Spinal cord (tissue), 10 donors: ENCODE data around the gene TDRD5. TPM values are rescaled to one million over a fixed set of nuclear protein-coding genes. Genes with fewer than 3 reads are reported as not detected.

ENCODE experiments used
- DNase-seq, 6 donors: peaks; one replicate each; pipeline versions ENCODE4 v3.0.0 to v3.0.0-alpha.2; 2013 to 2015; ENCODE audit warnings: low spot score in 6 of 6, low read depth in 4 of 6
- H3K27ac ChIP-seq: one replicate; pipeline ENCODE4 v1.5.1; 2013; ENCODE audit warnings: low read depth, low read length, control low read depth
- H3K27me3 ChIP-seq: one replicate; pipeline ENCODE4 v1.6.1; 2013; ENCODE audit warnings: low read length; ENCODE audit not compliant: control insufficient read depth, insufficient read depth
- H3K36me3 ChIP-seq: one replicate; pipeline ENCODE4 v1.6.1; 2013; ENCODE audit warnings: low read length; ENCODE audit not compliant: control insufficient read depth, insufficient read depth
- H3K4me1 ChIP-seq: one replicate; pipeline ENCODE4 v1.6.1; 2013; ENCODE audit warnings: low read length; ENCODE audit not compliant: control insufficient read depth, insufficient read depth
- H3K4me3 ChIP-seq: one replicate; pipeline ENCODE4 v1.5.1; 2013; ENCODE audit warnings: low read depth, low read length, control low read depth
- H3K9me3 ChIP-seq: one replicate; pipeline ENCODE4 v1.6.1; 2013; ENCODE audit warnings: low read length; ENCODE audit not compliant: control insufficient read depth, insufficient read depth
- WGBS: methylation state at CpG from one replicate; pipeline ENCODE4 v1.1.5; 2013; ENCODE audit warnings: missing lambda C conversion rate; ENCODE audit not compliant: insufficient coverage; 5-methylcytosine and 5-hydroxymethylcytosine counted together
- polyA plus RNA-seq, 2 donors: library from polyadenylated mRNA; unstranded; fragments of 120-200 nt; gene quantifications; one replicate each; pipeline ENCODE4 v1.2.1, GENCODE V29; 2013; ENCODE audit not compliant: insufficient read length in 2 of 2
- total RNA-seq, 2 donors: library from RNA; depleted of rRNA in 1 of 2; stranded (reverse); fragments of 120-200 nt in 1 of 2; fragments of >200 nt in 1 of 2; gene quantifications; one replicate each; pipeline versions ENCODE4 v1.2.3 to v1.2.4, GENCODE V29; 2013 to 2014
- donor health status: healthy.

Gene TDRD5
- total and polyA plus RNA-seq, 4 donors: 0.88 to 3.9 (median 1.7) TPM

- no CpG with 5 or more reads among the region's 1 CpG for whole genome bisulfite sequencing
- Histone ChIP-seq H3K27ac (no peak overlapping the region), H3K4me1 (no peaks in the 10 kb centered on the region), H3K9me3 (peaks cover 1% of the 10 kb centered on the region), H3K27me3 (peaks cover 3% of the 10 kb centered on the region), H3K4me3 (no peak overlapping the region), H3K36me3 (no peaks in the 10 kb centered on the region)
- DNase-seq: no peak
Measured at GRCh38 chr1:179598631-179599030, 7.0 kb downstream of the TDRD5 start.

DNA sequence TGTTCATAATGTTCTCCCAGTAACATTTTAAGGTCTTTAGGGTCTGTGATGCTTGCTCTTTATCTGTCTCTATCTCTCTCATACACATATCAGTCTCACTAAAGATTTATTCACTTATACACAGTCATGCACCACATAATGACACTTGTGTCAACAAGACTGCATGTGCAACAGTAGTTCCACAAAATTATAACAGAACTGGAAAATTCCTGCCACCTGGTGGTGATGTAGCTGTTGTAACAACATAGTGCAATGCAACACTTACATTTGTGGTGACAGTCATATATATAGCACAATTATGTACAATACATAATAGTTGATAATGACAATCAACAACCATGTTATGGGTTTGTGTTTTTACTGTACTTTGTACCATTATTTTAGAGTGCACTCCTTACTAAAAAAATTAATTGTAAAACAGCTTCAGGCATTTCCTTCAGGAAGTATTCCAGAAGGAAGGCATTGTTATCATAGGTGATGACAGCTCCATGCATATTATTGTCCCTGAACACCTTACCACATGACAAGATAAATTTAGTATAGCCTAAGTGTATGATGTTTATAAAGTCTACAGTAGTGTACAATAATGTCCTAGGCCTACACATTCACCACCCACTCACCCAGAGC is 8.1 kb downstream of the TDRD5 start:
- Histone ChIP-seq H3K36me3 (no peaks in the 10 kb centered on the region), H3K9me3 (peaks cover 1% of the 10 kb centered on the region), H3K27ac (no peak overlapping the region), H3K4me3 (no peak overlapping the region), H3K27me3 (no peaks in the 10 kb centered on the region), H3K4me1 (no peaks in the 10 kb centered on the region)
- peak in 2 of 6 donors; percentile 32 to 68 for DNase-seq

- no peak overlapping the region for H3K4me3 ChIP-seq
- no peaks in the 10 kb centered on the region for H3K27me3 ChIP-seq
Measured at GRCh38 chr1:179601093-179601492, 9.5 kb downstream of the TDRD5 start.

DNA sequence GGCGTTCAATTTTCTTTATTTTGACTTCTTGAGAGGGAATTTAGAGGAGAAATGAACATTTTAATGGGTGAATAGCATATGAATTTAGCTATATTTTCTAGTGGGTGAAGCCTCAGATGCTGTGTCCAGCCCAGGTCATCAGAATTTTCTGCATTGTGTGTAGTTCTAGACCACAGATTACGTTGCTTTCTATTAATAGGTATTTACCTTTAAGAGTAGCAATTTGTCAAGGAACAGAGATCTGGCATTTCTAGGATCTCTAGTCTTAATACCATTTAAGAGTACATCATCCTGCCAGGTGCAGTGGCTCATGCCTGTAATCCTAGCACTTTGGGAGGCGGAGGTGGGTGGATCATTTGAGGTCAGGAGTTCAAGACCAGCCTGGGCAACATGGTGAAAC is 20.7 kb downstream of the TDRD5 start:
- Histone ChIP-seq H3K36me3 (no peaks in the 10 kb centered on the region), H3K9me3 (no peaks in the 10 kb centered on the region), H3K27me3 (no peaks in the 10 kb centered on the region), H3K4me3 (no peak overlapping the region), H3K4me1 (no peaks in the 10 kb centered on the region), H3K27ac (no peak overlapping the region)
- WGBS: no CpG with 5 or more reads among the region's 3 CpGs
- no peak for DNase-seq

More at GRCh38 chr1:179601093-179601492, 9.5 kb downstream of the TDRD5 start:
- WGBS: 50% methylated on average over 1 of the region's 1 CpG
- DNase-seq: no peak
- H3K4me1 ChIP-seq: no peaks in the 10 kb centered on the region
- H3K36me3 ChIP-seq: no peaks in the 10 kb centered on the region
- H3K9me3 ChIP-seq: peaks cover 1% of the 10 kb centered on the region
- no peak overlapping the region for H3K27ac ChIP-seq

GRCh38 chr1:179630719-179631118 is 39.1 kb downstream of the TDRD5 start:
- WGBS: no CpG with 5 or more reads among the region's 2 CpGs
- no peak for DNase-seq
- H3K4me1 ChIP-seq: no peaks in the 10 kb centered on the region
- H3K4me3 ChIP-seq: no peak overlapping the region
- no peaks in the 10 kb centered on the region for H3K36me3 ChIP-seq
- no peaks in the 10 kb centered on the region for H3K27me3 ChIP-seq
- no peak overlapping the region for H3K27ac ChIP-seq
- no peaks in the 10 kb centered on the region for H3K9me3 ChIP-seq

DNA sequence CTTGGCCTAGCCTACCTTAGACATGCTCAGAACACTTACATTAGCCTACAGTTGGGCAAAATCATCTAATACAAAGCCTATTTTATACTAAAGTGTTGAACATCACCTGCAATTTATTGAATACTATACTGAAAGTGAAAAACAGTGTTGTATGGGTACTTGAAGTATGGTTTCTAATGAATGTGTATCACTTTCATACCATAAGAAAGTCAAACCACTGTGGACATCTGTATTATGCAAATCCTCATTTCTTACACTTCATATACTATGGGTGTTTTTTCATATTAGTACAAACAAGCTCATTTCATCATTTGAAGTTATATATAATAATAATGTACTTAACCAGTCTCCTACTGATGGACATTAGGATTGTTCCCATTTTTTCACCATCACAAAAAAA is 41.2 kb downstream of the TDRD5 start:
- Histone ChIP-seq H3K27ac (no peak overlapping the region), H3K36me3 (no peaks in the 10 kb centered on the region), H3K4me3 (no peak overlapping the region), H3K4me1 (no peaks in the 10 kb centered on the region), H3K27me3 (no peaks in the 10 kb centered on the region), H3K9me3 (no peaks in the 10 kb centered on the region)
- DNase-seq: no peak

DNA sequence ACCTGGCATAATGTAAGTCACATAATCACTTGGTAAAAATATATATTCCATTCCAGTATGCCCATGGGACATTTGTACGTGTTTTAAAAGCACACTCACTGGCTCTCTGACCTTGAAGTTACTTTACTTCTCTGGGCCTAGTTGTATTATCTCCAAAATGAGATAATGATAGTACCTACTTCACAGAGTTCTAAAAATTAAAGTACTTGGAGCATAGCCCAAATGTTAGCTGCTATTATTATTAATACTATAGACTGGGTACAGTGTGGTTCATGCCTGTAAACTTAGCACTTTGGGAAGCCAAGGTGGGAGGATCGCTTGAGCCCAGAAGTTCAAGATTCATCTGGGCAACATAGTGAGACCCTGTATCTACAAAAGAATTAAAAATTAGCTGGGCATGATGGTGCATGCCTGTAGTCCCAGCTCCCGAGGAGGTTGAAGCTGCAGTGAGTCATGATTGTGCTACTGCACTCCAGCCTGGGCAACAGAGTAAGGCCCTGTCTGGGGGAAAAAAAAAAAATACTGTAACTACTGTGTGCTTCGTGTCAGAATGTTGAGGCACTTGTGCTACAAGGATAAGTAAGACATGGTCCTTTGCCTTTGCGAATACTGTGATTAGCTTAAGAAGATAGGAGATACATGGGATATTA is 45.7 kb downstream of the TDRD5 start:
- H3K27ac ChIP-seq: no peak overlapping the region
- H3K4me3 ChIP-seq: no peak overlapping the region
- H3K27me3 ChIP-seq: no peaks in the 10 kb centered on the region
- no peaks in the 10 kb centered on the region for H3K9me3 ChIP-seq
- WGBS: 67% methylated on average over 4 of the region's 5 CpGs
- no peak for DNase-seq
- H3K4me1 ChIP-seq: no peaks in the 10 kb centered on the region
- H3K36me3 ChIP-seq: no peaks in the 10 kb centered on the region

DNA sequence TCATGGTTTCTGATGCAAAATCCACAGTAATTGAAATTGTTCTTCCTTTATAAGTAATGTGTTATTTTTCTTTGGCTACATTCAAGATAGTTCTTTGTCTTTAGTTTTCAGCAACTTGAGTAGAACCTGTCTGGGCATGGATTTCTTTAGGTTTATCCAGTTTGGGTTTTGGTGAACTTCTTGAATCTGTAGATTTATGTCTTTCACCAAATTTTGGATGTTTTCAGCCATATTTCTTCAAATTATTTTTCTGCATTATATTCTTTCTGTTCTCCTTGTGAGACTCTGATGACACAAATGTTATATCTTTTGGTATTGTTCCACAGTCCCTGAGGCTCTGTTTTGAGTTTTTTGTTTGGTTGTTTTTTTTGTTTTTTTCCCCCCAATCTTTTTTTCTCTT is 69.4 kb downstream of the TDRD5 start:
- no peaks in the 10 kb centered on the region for H3K4me1 ChIP-seq
- H3K4me3 ChIP-seq: no peak overlapping the region
- no peaks in the 10 kb centered on the region for H3K36me3 ChIP-seq
- H3K27me3 ChIP-seq: no peaks in the 10 kb centered on the region
- no peak for DNase-seq
- H3K27ac ChIP-seq: no peak overlapping the region
- peaks cover 4% of the 10 kb centered on the region for H3K9me3 ChIP-seq

DNA sequence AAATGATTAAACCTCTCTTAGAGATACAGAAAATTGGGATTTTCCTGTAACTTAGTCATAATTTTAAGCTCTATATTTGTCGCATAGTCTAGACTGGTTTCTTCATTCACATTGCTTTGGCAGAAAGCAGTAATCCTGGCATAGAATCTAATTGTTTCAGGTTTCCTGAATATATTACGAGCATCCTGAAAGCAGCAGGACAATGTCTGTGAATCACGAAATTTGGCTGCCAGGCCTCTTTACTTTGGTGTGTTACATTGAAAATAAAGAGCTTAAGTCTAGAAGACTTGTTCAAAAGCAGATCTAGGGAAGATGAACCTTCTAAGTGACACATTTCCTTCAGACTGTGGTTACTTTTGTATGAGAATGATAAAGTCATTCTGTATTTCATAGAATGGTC is 72.2 kb downstream of the TDRD5 start:
- H3K27ac ChIP-seq: no peak overlapping the region
- no peaks in the 10 kb centered on the region for H3K27me3 ChIP-seq
- no peaks in the 10 kb centered on the region for H3K36me3 ChIP-seq
- peaks cover 2% of the 10 kb centered on the region for H3K9me3 ChIP-seq
- no peaks in the 10 kb centered on the region for H3K4me1 ChIP-seq
- H3K4me3 ChIP-seq: no peak overlapping the region
- DNase-seq: peak in 1 of 6 donors; percentile 15
- WGBS: 65% methylated on average over 2 of the region's 3 CpGs

GRCh38 chr1:179677882-179678281 is 86.2 kb downstream of the TDRD5 start:
- Histone ChIP-seq H3K27me3 (no peaks in the 10 kb centered on the region), H3K4me3 (no peak overlapping the region), H3K36me3 (no peaks in the 10 kb centered on the region), H3K4me1 (no peaks in the 10 kb centered on the region), H3K9me3 (no peaks in the 10 kb centered on the region), H3K27ac (no peak overlapping the region)
- no peak for DNase-seq
- 92% methylated on average over 6 of the region's 6 CpGs for WGBS
